ENCODE data around the gene SIRPG.
"Not testable (repeated sequence)": the region's sequence is repeated elsewhere in the genome, so short reads cannot be mapped to it uniquely, and the experiment has no call there.

SIRPG gene

GRCh38 chr20:1608678-1609347 is 48.8 kb downstream of the SIRPG start:
- not testable (repeated sequence) for DNase-seq (ENCODE audit: low read depth in 4 of 4, low spot score in 1 of 4)

DNA sequence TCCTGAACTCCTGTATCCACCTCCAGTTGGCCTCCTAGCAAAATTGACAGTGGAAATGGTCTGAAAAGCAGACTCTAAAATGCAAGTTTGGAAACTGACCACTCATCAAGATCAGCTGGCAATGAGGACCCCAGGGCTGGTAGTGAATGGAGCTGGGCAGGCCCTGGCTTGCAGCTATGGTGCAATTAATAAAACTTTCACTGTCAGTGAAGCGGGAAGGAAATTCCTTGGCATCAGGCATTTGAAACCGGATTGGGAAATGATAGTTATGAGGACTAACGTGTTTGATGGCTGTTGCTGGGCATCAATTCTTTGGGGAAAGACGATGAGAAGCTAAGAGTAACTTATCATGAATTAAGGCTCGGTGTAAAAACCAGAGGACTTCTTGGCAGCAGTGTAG is 56.8 kb downstream of the SIRPG start:
- DNase-seq (ENCODE audit: low read depth in 4 of 4, low spot score in 1 of 4) = no peak

- no peak for DNase-seq (ENCODE audit: low read depth in 4 of 4, low spot score in 1 of 4)
Measured at GRCh38 chr20:1595333-1595732, 62.2 kb downstream of the SIRPG start.

DNA sequence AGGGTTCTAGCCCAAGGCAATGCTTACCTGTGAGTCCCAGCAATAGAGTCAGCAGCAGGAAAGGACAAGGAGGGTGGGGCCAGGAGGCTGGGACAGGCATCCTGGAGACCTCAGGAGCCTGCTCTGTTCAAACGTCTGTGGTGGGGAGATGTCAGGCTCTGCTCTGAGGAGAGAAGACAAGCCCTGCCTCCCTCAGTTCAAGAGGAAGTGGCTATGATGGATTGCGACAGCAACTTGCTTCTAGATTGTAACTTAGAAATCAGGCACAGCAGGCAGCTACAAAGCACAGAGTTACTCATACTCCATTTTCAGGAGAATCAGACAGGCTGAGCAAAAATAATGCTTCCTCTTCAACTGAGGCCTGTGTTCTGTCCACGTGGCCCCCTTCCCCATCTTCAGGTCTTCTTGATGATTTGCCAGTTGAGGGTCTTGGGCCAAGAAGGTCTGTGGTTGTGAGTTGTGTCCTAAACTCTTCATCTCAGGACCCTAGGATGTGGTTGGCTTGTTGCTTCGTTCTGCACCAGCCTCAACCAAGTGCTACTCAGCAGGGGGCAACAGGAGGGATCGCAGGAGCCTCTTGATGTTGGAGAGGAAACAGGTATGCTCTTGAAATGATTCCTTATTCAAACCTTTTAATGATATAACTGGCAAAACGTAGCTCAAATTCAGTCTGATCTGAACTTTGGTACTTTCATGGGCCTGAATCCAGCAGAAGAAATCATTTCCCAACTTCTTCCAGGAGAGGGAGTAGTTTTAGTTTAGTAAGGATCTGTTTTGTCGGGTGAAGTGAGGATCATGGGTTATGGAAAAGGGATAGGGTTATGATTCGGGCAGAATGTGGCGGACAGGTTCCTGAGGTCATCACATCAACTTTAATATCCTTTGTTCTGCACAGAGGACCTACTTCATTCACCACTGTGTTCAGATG is 68.8 kb downstream of the SIRPG start:
- no peak for DNase-seq (ENCODE audit: low read depth in 4 of 4, low spot score in 1 of 4)

DNA sequence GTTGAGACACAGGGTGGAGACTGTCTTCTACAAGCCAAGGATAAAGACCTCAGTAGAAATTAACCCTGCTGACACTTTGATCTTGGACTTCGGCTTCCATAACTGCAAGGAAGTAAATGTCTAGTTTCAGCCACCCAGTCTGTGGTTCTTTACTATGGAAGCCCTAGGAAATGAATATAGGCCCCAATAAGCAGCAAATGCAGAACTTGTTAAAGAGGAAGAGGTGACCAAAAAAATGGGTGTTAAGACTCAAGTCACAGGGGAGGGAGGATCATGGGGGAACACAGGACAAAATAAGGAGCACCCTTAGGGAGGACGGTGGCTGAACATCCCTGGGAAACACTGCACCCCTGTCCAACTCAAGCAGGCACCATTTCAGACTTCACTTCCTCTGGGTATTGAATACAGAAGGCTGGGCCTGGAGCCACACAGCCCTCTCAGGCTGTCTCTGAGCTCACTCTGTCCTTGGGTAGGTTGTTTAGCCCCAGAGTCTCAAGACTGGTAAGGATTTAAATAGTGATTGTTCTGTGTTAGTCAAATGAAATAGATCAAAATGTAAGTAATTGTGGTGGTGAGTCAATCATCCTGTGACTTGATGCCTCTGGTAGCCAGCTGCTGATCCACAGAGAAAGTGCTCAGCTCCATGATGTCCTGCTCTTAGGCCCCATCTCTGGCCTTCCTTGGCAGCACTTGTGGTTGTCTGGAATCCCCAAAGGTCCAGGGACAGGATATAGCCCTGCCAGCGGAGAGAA is 69.6 kb downstream of the SIRPG start:
- DNase-seq (ENCODE audit: low read depth in 4 of 4, low spot score in 1 of 4) = no peak

GRCh38 chr20:1579488-1579887 is 78.1 kb downstream of the SIRPG start:
- DNase-seq (ENCODE audit: low read depth in 4 of 4, low spot score in 1 of 4) = no peak
